HUES6 (cell line): ENCODE data around the gene SMIM38.

ENCODE experiments used
- H3K27ac ChIP-seq: 2 replicates; pipeline ENCODE4 v1.7.0; 2013; ENCODE audit warnings: low read depth, mild to moderate bottlenecking, low read length, inconsistent platforms
- H3K27me3 ChIP-seq: 2 replicates; pipeline ENCODE4 v1.6.1; 2013; ENCODE audit warnings: low read length; ENCODE audit not compliant: control insufficient read depth, insufficient read depth
- H3K36me3 ChIP-seq: 2 replicates; pipeline ENCODE4 v1.6.1; 2013; ENCODE audit warnings: low read length; ENCODE audit not compliant: control insufficient read depth, insufficient read depth
- H3K4me1 ChIP-seq: 2 replicates; pipeline ENCODE4 v1.6.1; 2013; ENCODE audit warnings: low read length; ENCODE audit not compliant: control insufficient read depth, insufficient read depth
- H3K4me3 ChIP-seq: 2 replicates; pipeline ENCODE4 v1.5.1; 2013; ENCODE audit warnings: low read depth, low read length
- H3K9ac ChIP-seq: one replicate; pipeline ENCODE4 v1.6.1; 2013; ENCODE audit warnings: mild to moderate bottlenecking, low read length
- H3K9me3 ChIP-seq: 2 replicates; pipeline ENCODE4 v1.6.1; 2013; ENCODE audit warnings: low read depth, low read length; ENCODE audit not compliant: control insufficient read depth, insufficient read depth

Gene SMIM38

GRCh38 chr11:69199583-69200315 lies 44.0 kb downstream of the SMIM38 start:
- Histone ChIP-seq H3K4me3 (no peak overlapping the region), H3K4me1 (no peaks in the 10 kb centered on the region), H3K9ac (no peak overlapping the region), H3K9me3 (no peaks in the 10 kb centered on the region), H3K36me3 (no peaks in the 10 kb centered on the region), H3K27ac (no peak overlapping the region), H3K27me3 (no peaks in the 10 kb centered on the region)

- Histone ChIP-seq H3K4me3 (no peak overlapping the region), H3K9ac (no peak overlapping the region), H3K27me3 (no peaks in the 10 kb centered on the region)
Measured at GRCh38 chr11:69200331-69201065, 44.8 kb downstream of the SMIM38 start.

GRCh38 chr11:69201066-69201365 lies 45.3 kb downstream of the SMIM38 start:
- H3K4me1 ChIP-seq: no peaks in the 10 kb centered on the region
- H3K9ac ChIP-seq: no peak overlapping the region
- no peaks in the 10 kb centered on the region for H3K9me3 ChIP-seq
- no peaks in the 10 kb centered on the region for H3K36me3 ChIP-seq
- no peak overlapping the region for H3K4me3 ChIP-seq
- no peaks in the 10 kb centered on the region for H3K27me3 ChIP-seq
- H3K27ac ChIP-seq: no peak overlapping the region

More at GRCh38 chr11:69200331-69201065, 44.8 kb downstream of the SMIM38 start:
- H3K9me3 ChIP-seq: no peaks in the 10 kb centered on the region
- no peaks in the 10 kb centered on the region for H3K36me3 ChIP-seq
- H3K4me1 ChIP-seq: no peaks in the 10 kb centered on the region
- H3K27ac ChIP-seq: no peak overlapping the region

DNA sequence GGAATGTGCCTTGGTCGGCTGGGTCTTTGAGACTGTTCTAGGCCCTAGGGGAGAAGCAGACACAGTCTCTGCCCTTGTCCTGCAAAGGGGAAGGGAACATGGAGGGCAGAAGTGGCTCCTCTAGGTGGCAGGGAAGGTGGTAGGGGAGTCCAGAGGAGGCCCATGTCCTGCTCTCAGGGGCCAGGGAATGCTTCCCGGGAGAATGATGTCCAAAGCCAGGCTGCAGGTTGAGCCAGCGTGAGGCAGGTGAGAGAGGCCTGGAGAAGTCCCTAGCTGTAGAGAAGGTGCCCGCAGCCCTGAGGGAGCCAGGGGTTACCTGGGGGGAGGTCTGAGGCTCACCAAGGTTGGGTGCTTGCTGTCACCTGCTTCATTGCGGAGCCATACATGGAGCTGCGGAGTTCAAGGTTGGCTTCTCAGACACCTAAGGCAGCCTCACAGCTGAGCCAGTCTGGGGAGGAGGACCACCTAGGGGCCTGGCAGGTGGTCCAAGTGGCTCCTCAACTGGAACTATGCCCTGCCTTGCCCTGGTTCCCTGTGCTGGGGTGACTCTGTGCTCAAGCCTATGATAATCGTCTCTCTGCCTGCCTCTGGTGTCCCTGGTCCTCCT lies 46.1 kb downstream of the SMIM38 start:
- H3K9me3 ChIP-seq: no peaks in the 10 kb centered on the region
- H3K4me3 ChIP-seq: no peak overlapping the region
- H3K9ac ChIP-seq: no peak overlapping the region
- H3K4me1 ChIP-seq: no peaks in the 10 kb centered on the region
- H3K27me3 ChIP-seq: no peaks in the 10 kb centered on the region
- no peak overlapping the region for H3K27ac ChIP-seq
- no peaks in the 10 kb centered on the region for H3K36me3 ChIP-seq

- Histone ChIP-seq H3K36me3 (no peaks in the 10 kb centered on the region), H3K4me1 (no peaks in the 10 kb centered on the region), H3K9ac (no peak overlapping the region), H3K9me3 (no peaks in the 10 kb centered on the region), H3K27ac (no peak overlapping the region), H3K4me3 (no peak overlapping the region), H3K27me3 (no peaks in the 10 kb centered on the region)
Measured at GRCh38 chr11:69202511-69203221, 46.9 kb downstream of the SMIM38 start.

DNA sequence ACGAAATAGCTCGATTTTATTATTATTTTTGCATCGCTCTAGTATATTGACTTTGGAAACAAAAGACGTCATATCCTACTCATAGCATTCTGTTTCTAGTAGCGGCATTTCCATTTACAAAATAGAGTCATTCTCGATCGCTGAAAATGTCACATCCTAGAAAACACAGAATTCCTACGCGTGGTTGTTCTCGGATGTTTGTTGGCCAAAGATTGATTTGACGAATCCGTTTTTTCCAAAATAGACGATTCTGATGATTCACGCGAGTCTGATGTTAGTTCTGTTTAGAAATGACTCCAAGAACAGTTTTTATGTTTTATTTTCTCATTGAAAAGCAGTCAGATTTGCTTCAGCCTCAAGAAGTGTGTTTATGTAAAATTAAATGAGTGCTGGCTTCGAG lies 47.6 kb downstream of the SMIM38 start:
- 0 out of 2 replicates have a peak, but pooled peaks cover 2% of the 10 kb centered on the region for H3K9me3 ChIP-seq
- no peaks in the 10 kb centered on the region for H3K36me3 ChIP-seq
- H3K27me3 ChIP-seq: no peaks in the 10 kb centered on the region
- no peak overlapping the region for H3K4me3 ChIP-seq
- H3K9ac ChIP-seq: no peak overlapping the region
- no peaks in the 10 kb centered on the region for H3K4me1 ChIP-seq
- H3K27ac ChIP-seq: no peak overlapping the region

DNA sequence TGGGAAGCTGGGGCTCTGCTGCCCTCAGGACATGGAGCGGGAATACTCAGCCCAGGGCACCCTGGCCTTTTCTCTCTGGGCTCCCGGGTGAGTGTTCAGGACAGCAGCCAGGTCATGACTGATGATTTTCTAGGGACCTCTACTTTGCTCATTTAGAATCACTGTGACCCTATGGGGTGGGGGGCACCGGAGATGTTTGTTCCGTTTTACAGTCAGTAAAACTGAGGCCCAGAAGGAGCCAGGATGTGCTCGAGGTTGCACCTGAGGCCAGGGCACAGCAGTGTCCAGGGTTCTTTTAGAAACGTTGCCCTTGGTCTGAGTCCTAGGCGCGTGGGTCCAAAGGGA lies 48.1 kb downstream of the SMIM38 start:
- Histone ChIP-seq H3K27me3 (no peaks in the 10 kb centered on the region), H3K9ac (no peak overlapping the region), H3K4me3 (no peak overlapping the region), H3K36me3 (no peaks in the 10 kb centered on the region), H3K4me1 (no peaks in the 10 kb centered on the region), H3K9me3 (0 out of 2 replicates have a peak, but pooled peaks cover 2% of the 10 kb centered on the region), H3K27ac (no peak overlapping the region)

DNA sequence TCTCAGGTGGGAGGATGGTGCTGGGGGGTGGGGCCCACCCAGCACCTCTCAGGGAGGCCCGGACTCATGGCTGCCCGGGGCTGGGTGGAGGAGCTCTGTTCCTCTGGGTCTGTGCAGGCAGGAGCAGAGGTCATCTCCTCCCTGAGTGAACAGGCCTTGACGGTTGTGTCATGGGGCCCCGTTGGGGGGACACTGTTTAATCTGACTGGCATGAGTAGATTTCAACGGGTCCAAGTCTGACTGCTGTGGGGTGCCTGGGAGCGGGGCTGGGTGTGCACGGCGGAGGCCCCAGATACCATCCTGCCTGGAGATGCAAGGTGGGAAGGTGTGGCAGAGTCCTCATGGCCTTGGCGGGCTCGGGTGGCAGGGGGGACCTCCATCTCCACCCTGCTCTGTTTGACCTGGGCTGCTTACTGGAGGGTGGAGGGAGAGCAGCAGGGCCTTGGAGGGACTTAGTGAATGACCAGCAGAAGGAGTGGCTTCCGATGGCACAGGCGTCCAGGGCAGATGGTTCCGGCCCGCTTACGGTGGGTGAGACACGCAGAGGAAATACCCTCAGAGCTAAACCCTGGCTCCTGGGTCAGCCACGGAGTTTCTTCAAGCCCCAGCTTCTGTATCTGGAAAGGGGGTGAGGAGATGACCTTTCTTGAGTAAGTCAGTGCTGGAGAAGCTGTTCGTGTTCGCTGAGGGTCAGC lies 48.7 kb downstream of the SMIM38 start:
- H3K27me3 ChIP-seq: no peaks in the 10 kb centered on the region
- no peak overlapping the region for H3K9ac ChIP-seq
- H3K36me3 ChIP-seq: no peaks in the 10 kb centered on the region
- H3K9me3 ChIP-seq: 0 out of 2 replicates have a peak, but pooled peaks cover 2% of the 10 kb centered on the region
- H3K27ac ChIP-seq: no peak overlapping the region
- H3K4me3 ChIP-seq: no peak overlapping the region
- no peaks in the 10 kb centered on the region for H3K4me1 ChIP-seq

- Histone ChIP-seq H3K9ac (no peak overlapping the region), H3K27ac (no peak overlapping the region), H3K9me3 (0 out of 2 replicates have a peak, but pooled peaks cover 2% of the 10 kb centered on the region), H3K4me3 (no peak overlapping the region), H3K27me3 (no peaks in the 10 kb centered on the region), H3K36me3 (no peaks in the 10 kb centered on the region), H3K4me1 (no peaks in the 10 kb centered on the region)
Measured at GRCh38 chr11:69204941-69205742, 49.4 kb downstream of the SMIM38 start.
